ENCODE measurements around the gene RAB14.

The RAB14 gene

GRCh38 chr9:121187636-121188305 is 13.9 kb downstream of the RAB14 start:
- DNase-seq (ENCODE audit: low read depth in 1 of 2, low spot score in 1 of 2), result no peak
- no peak overlapping the region for H3K4me3 ChIP-seq (replicated peaks; ENCODE audit: insufficient read depth, low read length)
- H3K27ac ChIP-seq (replicated peaks), result no peak overlapping the region
- TF ChIP-seq GABPA (IDR thresholded peaks at IDR 0.05; ENCODE audit: low read depth) (no peak), CTCF (IDR thresholded peaks at IDR 0.05; ENCODE audit: insufficient read depth, low read length) (no peak), SPI1 (IDR thresholded peaks at IDR 0.05; ENCODE audit: borderline replicate concordance, low read depth) (no peak), REST (IDR thresholded peaks at IDR 0.05; ENCODE audit: insufficient replicate concordance, low read depth) (no peak), POLR2AphosphoS5 (IDR thresholded peaks at IDR 0.05; ENCODE audit: low read depth) (no peak)
- H3K27me3 ChIP-seq (ENCODE audit: insufficient read depth, poor library complexity, severe bottlenecking), result no peaks in the 10 kb centered on the region

- H3K27ac ChIP-seq (replicated peaks), result no peak overlapping the region
- TF ChIP-seq REST (IDR thresholded peaks at IDR 0.05; ENCODE audit: insufficient replicate concordance, low read depth), result no peak
- no peak overlapping the region for H3K4me3 ChIP-seq (replicated peaks; ENCODE audit: insufficient read depth, low read length)
- H3K27me3 ChIP-seq (ENCODE audit: insufficient read depth, poor library complexity, severe bottlenecking), result no peaks in the 10 kb centered on the region
- DNase-seq (ENCODE audit: low read depth in 1 of 2, low spot score in 1 of 2), result no peak
Measured at GRCh38 chr9:121185774-121186403, 15.8 kb downstream of the RAB14 start.

GRCh38 chr9:121185178-121185745 is 16.4 kb downstream of the RAB14 start:
- no peak for DNase-seq (ENCODE audit: low read depth in 1 of 2, low spot score in 1 of 2)
- no peak overlapping the region for H3K4me3 ChIP-seq (replicated peaks; ENCODE audit: insufficient read depth, low read length)
- no peaks in the 10 kb centered on the region for H3K27me3 ChIP-seq (ENCODE audit: insufficient read depth, poor library complexity, severe bottlenecking)
- TF ChIP-seq GABPA (IDR thresholded peaks at IDR 0.05; ENCODE audit: low read depth) (no peak), CTCF (IDR thresholded peaks at IDR 0.05; ENCODE audit: insufficient read depth, low read length) (no peak), SPI1 (IDR thresholded peaks at IDR 0.05; ENCODE audit: borderline replicate concordance, low read depth) (no peak)
- 0 out of 2 replicates have a peak overlapping the region, but pooled peaks have one; percentile 11 for H3K27ac ChIP-seq (replicated peaks)

- no peak overlapping the region for H3K27ac ChIP-seq (replicated peaks)
Measured at GRCh38 chr9:121184463-121184862, 17.2 kb downstream of the RAB14 start.

More at GRCh38 chr9:121184463-121184862, 17.2 kb downstream of the RAB14 start:
- Histone ChIP-seq H3K27me3 (ENCODE audit: insufficient read depth, poor library complexity, severe bottlenecking) (no peaks in the 10 kb centered on the region), H3K4me3 (replicated peaks; ENCODE audit: insufficient read depth, low read length) (no peak overlapping the region)
- TF ChIP-seq SPI1 (IDR thresholded peaks at IDR 0.05; ENCODE audit: borderline replicate concordance, low read depth) (no peak), REST (IDR thresholded peaks at IDR 0.05; ENCODE audit: insufficient replicate concordance, low read depth) (no peak), CTCF (IDR thresholded peaks at IDR 0.05; ENCODE audit: insufficient read depth, low read length) (no peak), POLR2AphosphoS5 (IDR thresholded peaks at IDR 0.05; ENCODE audit: low read depth) (no peak), GABPA (IDR thresholded peaks at IDR 0.05; ENCODE audit: low read depth) (no peak)
- no peak for DNase-seq (ENCODE audit: low read depth in 1 of 2, low spot score in 1 of 2)

Data from HL-60 (cell line).